C1 segment of cervical spinal cord (tissue), 14 donors: Measurements from ENCODE around the gene WIPF2.

ENCODE experiments used
- DNase-seq, 14 donors: peaks; one replicate each; lab custom pipeline; 2025; lab: John Stamatoyannopoulos, UW

WIPF2 gene

GRCh38 chr17:40247926-40248495 is 28.9 kb downstream of the WIPF2 start:
- no peak for DNase-seq

GRCh38 chr17:40248507-40248906 is 29.4 kb downstream of the WIPF2 start:
- no peak for DNase-seq

- DNase-seq = no peak
Observed at GRCh38 chr17:40251576-40251975, 32.5 kb downstream of the WIPF2 start.

GRCh38 chr17:40253565-40253964 is 34.5 kb downstream of the WIPF2 start:
- no peak for DNase-seq

- DNase-seq = no peak
Observed at GRCh38 chr17:40259505-40259904, 40.4 kb downstream of the WIPF2 start.

GRCh38 chr17:40260528-40260927 is 41.4 kb downstream of the WIPF2 start:
- DNase-seq = no peak

- DNase-seq = no peak
Observed at GRCh38 chr17:40264458-40265185, 45.5 kb downstream of the WIPF2 start.

- no peak for DNase-seq
Observed at GRCh38 chr17:40265337-40265736, 46.2 kb downstream of the WIPF2 start.

GRCh38 chr17:40266882-40267281 is 47.8 kb downstream of the WIPF2 start:
- no peak for DNase-seq

GRCh38 chr17:40268141-40268712 is 49.1 kb downstream of the WIPF2 start:
- no peak for DNase-seq

- DNase-seq = no peak
Observed at GRCh38 chr17:40278414-40278813, 59.3 kb downstream of the WIPF2 start.

GRCh38 chr17:40279402-40279801 is 60.3 kb downstream of the WIPF2 start:
- DNase-seq = no peak

GRCh38 chr17:40281663-40282062 is 62.6 kb downstream of the WIPF2 start:
- DNase-seq = no peak

GRCh38 chr17:40283662-40284061 is 64.6 kb downstream of the WIPF2 start:
- DNase-seq = no peak

GRCh38 chr17:40284085-40284713 is 65.1 kb downstream of the WIPF2 start:
- no peak for DNase-seq

GRCh38 chr17:40286473-40286872 is 67.4 kb downstream of the WIPF2 start:
- no peak for DNase-seq

GRCh38 chr17:40287159-40287493 is 68.0 kb downstream of the WIPF2 start:
- no peak for DNase-seq

GRCh38 chr17:40287494-40288369 is 68.6 kb downstream of the WIPF2 start, which contains the start of gene CDC6:
Gene CDC6 (plus strand): TSS chr17:40287879. CDS start chr17:40289421, 1,542 bp downstream.
- peak; percentile 85 to 99 (median 98) for DNase-seq

- DNase-seq = peak in 1 of 14 donors; percentile 15
Observed at GRCh38 chr17:40290629-40291280, 71.7 kb downstream of the WIPF2 start.

GRCh38 chr17:40291281-40291664 is 72.2 kb downstream of the WIPF2 start:
- DNase-seq = no peak

GRCh38 chr17:40293363-40293762 is 74.3 kb downstream of the WIPF2 start:
- DNase-seq = no peak
